ENCODE measurements around the gene TUBGCP4. TPM values are rescaled to one million over a fixed set of nuclear protein-coding genes. Genes with fewer than 3 reads are reported as not detected.

TUBGCP4 gene
- total RNA-seq, 4 donors from 2014 or later, result 9.3 to 17.0 (median 14.1) TPM

DNA sequence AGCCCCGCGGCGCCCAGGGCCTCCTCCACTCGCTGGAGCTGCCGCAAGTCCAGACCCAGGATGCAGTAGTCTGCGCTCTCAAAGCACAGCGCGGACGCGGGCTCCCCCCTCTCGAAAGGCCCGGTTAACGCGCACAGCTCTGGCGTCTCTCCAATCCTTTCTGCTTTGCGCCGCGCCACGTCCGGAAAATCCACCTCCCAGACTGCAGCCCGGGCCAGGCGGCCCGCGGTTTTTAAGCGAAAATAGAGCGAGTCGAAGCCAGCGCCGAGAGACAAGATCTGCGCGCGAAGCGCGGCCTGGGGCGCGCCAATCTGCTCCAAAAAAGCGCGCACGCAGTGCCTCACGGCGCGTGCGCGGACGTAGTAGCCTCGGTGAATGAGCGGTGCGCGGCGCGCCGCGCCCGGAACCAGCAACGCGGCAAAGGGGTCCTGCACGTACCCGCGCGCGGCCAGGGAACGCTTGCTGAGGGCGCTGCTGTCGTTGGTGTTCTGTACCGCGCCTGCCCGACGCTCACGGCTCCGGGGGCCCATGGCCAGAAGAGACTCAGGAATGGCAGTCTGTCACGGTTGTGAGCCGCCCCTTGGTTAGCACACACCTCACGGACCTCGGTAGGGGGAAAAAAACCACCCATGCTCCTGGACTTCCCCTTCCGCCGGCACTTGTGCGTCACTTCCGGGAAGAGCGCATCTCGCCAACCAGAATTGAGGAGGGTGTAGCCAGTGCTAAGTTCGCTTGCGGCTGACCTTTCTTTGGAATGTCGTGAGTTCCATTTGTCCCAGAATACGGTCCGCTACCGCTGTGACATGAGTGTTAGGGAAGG lies 40.7 kb upstream of the TUBGCP4 start, which contains the start of gene LCMT2:
Gene LCMT2 (minus strand): TSS at position 614 of the 820 bp plus-strand sequence. CDS start 84 bp downstream, at position 530.
- TF ChIP-seq POLR2A (IDR thresholded peaks at IDR 0.05; ENCODE audit: low read depth) (no peak), POLR2AphosphoS5 (IDR thresholded peaks at IDR 0.05) (peak; percentile 85 to 91)
- H3K4me1 ChIP-seq, result peaks cover 22 to 34% (median 27%) of the 10 kb centered on the region in 4 donors
- under 1% methylated on average over 37 of the region's 86 CpGs for WGBS
- no peaks in the 10 kb centered on the region for H3K27me3 ChIP-seq
- peak within 1 kb of the TSS; percentile 92 to 97 (median 94) for H3K27ac ChIP-seq (replicated peaks in 1 of 4)
- peak within 1 kb of the TSS; percentile 68 to 96 (median 80) for H3K4me3 ChIP-seq
- peaks cover 2 to 7% (median 5%) of the 10 kb centered on the region in 4 donors for H3K36me3 ChIP-seq
- H3K9me3 ChIP-seq, result no peaks in the 10 kb centered on the region
- DNase-seq (ENCODE audit: extremely low spot score), result peak; percentile 98
- intact Hi-C loops (cut with DNase I), result loop anchor here (5.0 kb wide), 1 partner anchor 42 kb away; the partner anchor contains the start of genes TUBGCP4 and ZSCAN29

- H3K27ac ChIP-seq (replicated peaks in 1 of 4), result peak overlapping the region; percentile 92 to 97 (median 94)
- no peaks in the 10 kb centered on the region for H3K27me3 ChIP-seq
- TF ChIP-seq EP300 (IDR thresholded peaks at IDR 0.05), result no peak
- TF ChIP-seq POLR2AphosphoS5 (IDR thresholded peaks at IDR 0.05), result no peak
- no peak for TF ChIP-seq POLR2A (IDR thresholded peaks at IDR 0.05; ENCODE audit: low read depth)
- TF ChIP-seq CTCF (IDR thresholded peaks at IDR 0.05), result no peak
- intact Hi-C loops (cut with DNase I), result loop anchor here (5.0 kb wide), 1 partner anchor 42 kb away; the partner anchor contains the start of genes TUBGCP4 and ZSCAN29
- DNase-seq (ENCODE audit: extremely low spot score), result no peak
- peak overlapping the region; percentile 68 to 96 (median 80) for H3K4me3 ChIP-seq
- no peaks in the 10 kb centered on the region for H3K9me3 ChIP-seq
- 11% methylated on average over 7 of the region's 7 CpGs for WGBS
- peaks cover 20 to 34% (median 27%) of the 10 kb centered on the region in 4 donors for H3K4me1 ChIP-seq
- peaks cover 8 to 13% (median 9%) of the 10 kb centered on the region in 4 donors for H3K36me3 ChIP-seq
These were observed 40.2 kb upstream of the TUBGCP4 start for GRCh38 chr15:43330780-43331087.

GRCh38 chr15:43346305-43346704 lies 24.6 kb upstream of the TUBGCP4 start:
- H3K9me3 ChIP-seq, result no peaks in the 10 kb centered on the region
- peaks cover 7 to 80% (median 58%) of the 10 kb centered on the region in 4 donors for H3K36me3 ChIP-seq
- H3K27ac ChIP-seq (replicated peaks in 1 of 4), result no peak overlapping the region
- no peak overlapping the region for H3K4me3 ChIP-seq
- WGBS, result 92% methylated on average over 2 of the region's 2 CpGs
- no peaks in the 10 kb centered on the region for H3K4me1 ChIP-seq
- intact Hi-C loops (cut with DNase I), result no loop called here
- no peaks in the 10 kb centered on the region for H3K27me3 ChIP-seq
- DNase-seq (ENCODE audit: extremely low spot score), result no peak
- no peak for TF ChIP-seq POLR2AphosphoS5 (IDR thresholded peaks at IDR 0.05)
- no peak for TF ChIP-seq POLR2A (IDR thresholded peaks at IDR 0.05; ENCODE audit: low read depth)
- TF ChIP-seq CTCF (IDR thresholded peaks at IDR 0.05), result no peak
- TF ChIP-seq EP300 (IDR thresholded peaks at IDR 0.05), result no peak

- no peak for DNase-seq (ENCODE audit: extremely low spot score)
- Histone ChIP-seq H3K9me3 (no peaks in the 10 kb centered on the region), H3K4me3 (no peak overlapping the region), H3K4me1 (no peaks in the 10 kb centered on the region), H3K27ac (replicated peaks in 1 of 4) (no peak overlapping the region), H3K27me3 (no peaks in the 10 kb centered on the region), H3K36me3 (peaks cover 7 to 80% (median 60%) of the 10 kb centered on the region in 4 donors)
- 76% methylated on average over 3 of the region's 3 CpGs for WGBS
- TF ChIP-seq POLR2A (IDR thresholded peaks at IDR 0.05; ENCODE audit: low read depth) (no peak), POLR2AphosphoS5 (IDR thresholded peaks at IDR 0.05) (no peak), EP300 (IDR thresholded peaks at IDR 0.05) (no peak)
- intact Hi-C loops (cut with DNase I), result no loop called here
These were observed 23.8 kb upstream of the TUBGCP4 start for GRCh38 chr15:43347114-43347513.

DNA sequence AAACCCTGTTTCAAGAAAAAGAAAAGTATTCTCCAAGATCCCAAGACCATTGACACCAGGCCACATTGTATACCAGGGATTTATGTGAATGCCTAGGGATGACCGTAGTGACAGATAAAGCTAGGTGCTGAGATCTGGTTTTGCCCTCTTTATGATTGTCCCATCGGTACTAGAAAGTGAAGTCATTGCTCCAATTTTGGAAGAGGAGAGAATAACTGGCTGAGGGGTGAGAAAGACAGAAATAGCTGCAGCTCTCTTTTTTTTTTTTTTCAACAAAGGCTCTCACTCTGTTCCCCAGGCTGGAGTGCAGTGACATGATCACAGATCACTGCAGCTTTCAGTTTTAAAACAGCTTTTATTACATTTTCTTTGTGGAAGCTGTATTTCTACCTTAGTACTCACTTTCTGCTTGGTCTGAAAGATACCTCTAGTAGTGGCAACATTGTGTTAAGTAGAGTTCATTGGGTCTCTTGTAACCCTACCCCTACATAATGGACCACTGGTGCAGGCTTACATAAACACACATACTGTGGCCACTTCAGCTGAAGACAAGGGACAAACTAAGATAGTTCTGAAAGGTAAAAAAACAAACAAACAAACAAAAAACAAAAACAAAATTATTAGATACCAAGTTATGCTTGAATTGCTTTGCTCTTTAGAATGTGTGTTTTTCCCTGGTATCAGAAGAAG lies 18.1 kb upstream of the TUBGCP4 start:
- DNase-seq (ENCODE audit: extremely low spot score), result no peak
- Histone ChIP-seq H3K36me3 (peaks cover 7 to 53% (median 28%) of the 10 kb centered on the region in 4 donors), H3K27ac (replicated peaks in 1 of 4) (no peak overlapping the region), H3K27me3 (no peaks in the 10 kb centered on the region), H3K9me3 (peaks cover 0 to 5% (median 0%) of the 10 kb centered on the region in 4 donors), H3K4me3 (no peak overlapping the region), H3K4me1 (no peaks in the 10 kb centered on the region)
- intact Hi-C loops (cut with DNase I), result no loop called here
- TF ChIP-seq CTCF (IDR thresholded peaks at IDR 0.05) (no peak), POLR2AphosphoS5 (IDR thresholded peaks at IDR 0.05) (no peak), POLR2A (IDR thresholded peaks at IDR 0.05; ENCODE audit: low read depth) (no peak), EP300 (IDR thresholded peaks at IDR 0.05) (no peak)
- 85% methylated on average over 2 of the region's 2 CpGs for WGBS
